ENCODE measurements around the gene GABBR2. TPM values are rescaled to one million over a fixed set of nuclear protein-coding genes. Genes with fewer than 3 reads are reported as not detected.

GABBR2 gene
- total RNA-seq, 2 donors from 2014 or later = 1.2 to 1.3 TPM

DNA sequence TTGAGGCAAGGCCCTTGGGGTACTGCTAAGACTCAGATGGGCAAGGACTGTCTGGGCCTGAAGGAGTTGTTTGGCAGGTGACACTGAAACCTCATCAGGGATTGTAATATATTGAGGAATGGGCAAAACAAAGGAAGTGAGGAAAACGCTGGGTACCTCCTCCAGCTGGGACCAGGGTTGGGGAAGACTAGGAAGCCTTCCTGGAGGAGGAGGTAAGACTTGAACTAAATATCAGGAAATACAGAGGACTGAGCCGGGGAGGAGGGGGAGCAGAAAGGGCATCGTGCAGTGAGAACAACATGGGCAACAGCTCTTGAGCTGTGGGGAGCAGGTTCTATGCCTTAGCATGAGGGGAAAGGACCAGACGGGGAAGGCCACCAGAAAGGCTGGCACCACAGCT lies 144.0 kb downstream of the GABBR2 start:
- Histone ChIP-seq H3K9ac (ENCODE audit: extremely low read depth, low read length, poor library complexity, severe bottlenecking) (no peak overlapping the region), H3K4me1 (ENCODE audit: control insufficient read depth, insufficient read depth, low read length) (no peaks in the 10 kb centered on the region), H3K36me3 (ENCODE audit: control insufficient read depth, insufficient read depth, low read length) (no peaks in the 10 kb centered on the region), H3K27ac (ENCODE audit: low read depth, low read length) (no peak overlapping the region), H3K27me3 (ENCODE audit: control insufficient read depth, insufficient read depth, low read length, poor library complexity, severe bottlenecking) (no peaks in the 10 kb centered on the region), H3K4me3 (ENCODE audit: low read length) (no peak overlapping the region), H3K9me3 (ENCODE audit: control insufficient read depth, low read length) (no peaks in the 10 kb centered on the region)
- no peaks in the 10 kb centered on the region for H3K9me3 Mint-ChIP-seq
- H3K4me3 Mint-ChIP-seq = no peak overlapping the region
- no peaks in the 10 kb centered on the region for H3K36me3 Mint-ChIP-seq (ENCODE audit: low read depth)
- 91 to 94% methylated on average over 3 to 4 of the region's 4 CpGs for WGBS, 2 experiments (ENCODE audit: insufficient coverage in 1 of 2, insufficient read length in 1 of 2)
- H3K4me1 Mint-ChIP-seq = no peaks in the 10 kb centered on the region
- H3K27me3 Mint-ChIP-seq (ENCODE audit: insufficient read depth) = no peaks in the 10 kb centered on the region
- DNase-seq = no peak
- no peak overlapping the region for H3K27ac Mint-ChIP-seq
- TF ChIP-seq, protein P1, sequence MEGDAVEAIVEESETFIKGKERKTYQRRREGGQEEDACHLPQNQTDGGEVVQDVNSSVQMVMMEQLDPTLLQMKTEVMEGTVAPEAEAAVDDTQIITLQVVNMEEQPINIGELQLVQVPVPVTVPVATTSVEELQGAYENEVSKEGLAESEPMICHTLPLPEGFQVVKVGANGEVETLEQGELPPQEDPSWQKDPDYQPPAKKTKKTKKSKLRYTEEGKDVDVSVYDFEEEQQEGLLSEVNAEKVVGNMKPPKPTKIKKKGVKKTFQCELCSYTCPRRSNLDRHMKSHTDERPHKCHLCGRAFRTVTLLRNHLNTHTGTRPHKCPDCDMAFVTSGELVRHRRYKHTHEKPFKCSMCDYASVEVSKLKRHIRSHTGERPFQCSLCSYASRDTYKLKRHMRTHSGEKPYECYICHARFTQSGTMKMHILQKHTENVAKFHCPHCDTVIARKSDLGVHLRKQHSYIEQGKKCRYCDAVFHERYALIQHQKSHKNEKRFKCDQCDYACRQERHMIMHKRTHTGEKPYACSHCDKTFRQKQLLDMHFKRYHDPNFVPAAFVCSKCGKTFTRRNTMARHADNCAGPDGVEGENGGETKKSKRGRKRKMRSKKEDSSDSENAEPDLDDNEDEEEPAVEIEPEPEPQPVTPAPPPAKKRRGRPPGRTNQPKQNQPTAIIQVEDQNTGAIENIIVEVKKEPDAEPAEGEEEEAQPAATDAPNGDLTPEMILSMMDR (conservative IDR thresholded peaks at IDR 0.05) = no peak

DNA sequence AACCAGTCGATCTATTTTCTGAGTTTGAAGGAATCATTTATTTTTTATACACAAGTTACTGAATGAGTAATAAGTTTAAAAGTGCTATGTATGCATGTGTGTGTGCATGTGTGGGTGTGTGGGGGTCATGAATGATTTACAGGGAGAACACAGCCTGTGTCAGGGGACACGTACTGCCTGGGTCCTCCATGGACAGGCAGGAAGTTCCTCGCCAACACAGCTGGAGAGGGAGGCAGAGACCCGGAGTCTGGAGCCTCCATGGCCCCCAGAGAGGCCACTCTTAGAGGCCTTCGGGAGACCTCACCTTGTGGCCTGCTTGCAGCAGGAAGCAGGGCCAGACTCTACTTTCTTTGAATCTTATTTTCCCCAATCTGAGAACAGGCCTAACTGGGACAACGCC lies 144.7 kb downstream of the GABBR2 start:
- H3K27ac Mint-ChIP-seq = no peak overlapping the region
- Histone ChIP-seq H3K27me3 (ENCODE audit: control insufficient read depth, insufficient read depth, low read length, poor library complexity, severe bottlenecking) (no peaks in the 10 kb centered on the region), H3K9ac (ENCODE audit: extremely low read depth, low read length, poor library complexity, severe bottlenecking) (no peak overlapping the region), H3K36me3 (ENCODE audit: control insufficient read depth, insufficient read depth, low read length) (no peaks in the 10 kb centered on the region), H3K4me3 (ENCODE audit: low read length) (no peak overlapping the region), H3K9me3 (ENCODE audit: control insufficient read depth, low read length) (no peaks in the 10 kb centered on the region), H3K4me1 (ENCODE audit: control insufficient read depth, insufficient read depth, low read length) (no peaks in the 10 kb centered on the region), H3K27ac (ENCODE audit: low read depth, low read length) (no peak overlapping the region)
- 85 to 92% methylated on average over 5 to 6 of the region's 6 CpGs for WGBS, 2 experiments (ENCODE audit: insufficient coverage in 1 of 2, insufficient read length in 1 of 2)
- H3K4me1 Mint-ChIP-seq = no peaks in the 10 kb centered on the region
- TF ChIP-seq, protein P1 (conservative IDR thresholded peaks at IDR 0.05) = no peak
- H3K27me3 Mint-ChIP-seq (ENCODE audit: insufficient read depth) = no peaks in the 10 kb centered on the region
- no peak overlapping the region for H3K4me3 Mint-ChIP-seq
- no peaks in the 10 kb centered on the region for H3K36me3 Mint-ChIP-seq (ENCODE audit: low read depth)
- no peaks in the 10 kb centered on the region for H3K9me3 Mint-ChIP-seq
- no peak for DNase-seq

DNA sequence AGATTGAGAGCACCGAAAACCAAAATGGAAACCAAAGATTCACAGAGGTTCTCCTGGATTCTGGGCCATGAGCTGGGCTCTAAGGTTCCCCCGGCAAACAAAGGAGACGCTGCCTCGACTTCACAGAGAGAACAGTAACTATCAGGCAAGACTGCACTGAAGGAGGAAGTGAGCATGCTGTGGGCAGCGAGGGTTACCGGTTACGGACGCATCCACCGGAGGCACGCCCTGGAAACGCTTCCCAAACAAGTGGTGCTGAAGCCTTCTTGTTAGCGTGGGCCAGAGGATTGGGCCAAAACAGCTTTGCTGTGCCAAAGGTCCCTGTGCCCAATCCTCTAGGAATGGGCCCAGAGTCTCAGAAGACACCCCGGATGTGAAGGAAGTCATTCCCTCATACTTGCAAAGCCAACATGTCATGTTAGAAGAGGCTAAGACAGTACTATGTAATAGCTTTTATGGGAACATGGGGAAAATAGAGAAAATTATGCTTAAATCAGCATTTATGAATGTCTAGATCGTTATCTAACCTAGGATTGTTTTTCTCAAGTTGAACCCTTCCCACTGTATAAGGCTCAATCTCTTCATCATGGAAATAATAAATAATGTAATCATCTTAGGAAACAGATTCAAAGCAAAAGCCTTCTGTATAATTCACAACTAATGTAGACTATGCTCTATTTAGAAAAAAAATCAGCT lies 145.4 kb downstream of the GABBR2 start:
- Histone ChIP-seq H3K27ac (ENCODE audit: low read depth, low read length) (no peak overlapping the region), H3K27me3 (ENCODE audit: control insufficient read depth, insufficient read depth, low read length, poor library complexity, severe bottlenecking) (no peaks in the 10 kb centered on the region), H3K9ac (ENCODE audit: extremely low read depth, low read length, poor library complexity, severe bottlenecking) (no peak overlapping the region), H3K4me3 (ENCODE audit: low read length) (no peak overlapping the region), H3K4me1 (ENCODE audit: control insufficient read depth, insufficient read depth, low read length) (no peaks in the 10 kb centered on the region), H3K36me3 (ENCODE audit: control insufficient read depth, insufficient read depth, low read length) (no peaks in the 10 kb centered on the region), H3K9me3 (ENCODE audit: control insufficient read depth, low read length) (no peaks in the 10 kb centered on the region)
- Mint-ChIP-seq H3K36me3 (ENCODE audit: low read depth) (no peaks in the 10 kb centered on the region), H3K9me3 (no peaks in the 10 kb centered on the region), H3K27ac (no peak overlapping the region), H3K27me3 (ENCODE audit: insufficient read depth) (no peaks in the 10 kb centered on the region), H3K4me3 (no peak overlapping the region), H3K4me1 (no peaks in the 10 kb centered on the region)
- 92 to 94% methylated on average over 12 to 14 of the region's 14 CpGs for WGBS, 2 experiments (ENCODE audit: insufficient coverage in 1 of 2, insufficient read length in 1 of 2)
- TF ChIP-seq, protein P1 (conservative IDR thresholded peaks at IDR 0.05) = no peak
- peak; percentile 38 for DNase-seq
